Measurements from ENCODE around the gene PDE4D.
A peak's percentile ranks its signal among the peaks of the same experiment; 100 is the strongest.
"Not testable (repeated sequence)": the region's sequence is repeated elsewhere in the genome, so short reads cannot be mapped to it uniquely, and the experiment has no call there.

The PDE4D gene

GRCh38 chr5:59575648-59576445 is 317.7 kb downstream of the PDE4D start:
- DNase-seq = no peak

GRCh38 chr5:59573509-59573908 is 320.0 kb downstream of the PDE4D start:
- not testable (repeated sequence) for DNase-seq

GRCh38 chr5:59571067-59571466 is 322.5 kb downstream of the PDE4D start:
- no peak for DNase-seq

- DNase-seq = no peak
Observed at GRCh38 chr5:59569608-59570334, 323.8 kb downstream of the PDE4D start.

- DNase-seq = no peak
Observed at GRCh38 chr5:59569158-59569557, 324.4 kb downstream of the PDE4D start.

GRCh38 chr5:59568161-59568560 is 325.4 kb downstream of the PDE4D start:
- no peak for DNase-seq

GRCh38 chr5:59565551-59565950 is 328.0 kb downstream of the PDE4D start:
- no peak for DNase-seq

GRCh38 chr5:59564895-59565294 is 328.6 kb downstream of the PDE4D start:
- no peak for DNase-seq

- DNase-seq = no peak
Observed at GRCh38 chr5:59562756-59563389, 330.7 kb downstream of the PDE4D start.

- DNase-seq = no peak
Observed at GRCh38 chr5:59560553-59560952, 333.0 kb downstream of the PDE4D start.

GRCh38 chr5:59559847-59560246 is 333.7 kb downstream of the PDE4D start:
- no peak for DNase-seq

- no peak for DNase-seq
Observed at GRCh38 chr5:59559323-59559722, 334.2 kb downstream of the PDE4D start.

GRCh38 chr5:59558501-59558900 is 335.0 kb downstream of the PDE4D start:
- no peak for DNase-seq

- DNase-seq = no peak
Observed at GRCh38 chr5:59557572-59557971, 336.0 kb downstream of the PDE4D start.

- DNase-seq = no peak
Observed at GRCh38 chr5:59555596-59555995, 337.9 kb downstream of the PDE4D start.

- no peak for DNase-seq
Observed at GRCh38 chr5:59554501-59554900, 339.0 kb downstream of the PDE4D start.

GRCh38 chr5:59553992-59554391 is 339.5 kb downstream of the PDE4D start:
- DNase-seq = no peak

GRCh38 chr5:59548807-59549357 is 344.6 kb downstream of the PDE4D start:
- peak; percentile 83 for DNase-seq

- no peak for DNase-seq
Observed at GRCh38 chr5:59547731-59548130, 345.8 kb downstream of the PDE4D start.

- no peak for DNase-seq
Observed at GRCh38 chr5:59544573-59544972, 349.0 kb downstream of the PDE4D start.

GRCh38 chr5:59543821-59544442 is 349.6 kb downstream of the PDE4D start:
- peak; percentile 25 for DNase-seq

GRCh38 chr5:59542851-59543820 is 350.4 kb downstream of the PDE4D start:
- peak; percentile 49 for DNase-seq

Data from NCI-H1092 treated with DMSO at 0.1 percent for 48 hours (cell line).